Left kidney (tissue), 2 donors: Measurements from ENCODE around the gene WWOX. TPM values are rescaled to one million over a fixed set of nuclear protein-coding genes. Genes with fewer than 3 reads are reported as not detected.
"Not testable (repeated sequence)": the region's sequence is repeated elsewhere in the genome, so short reads cannot be mapped to it uniquely, and the experiment has no call there.

Experiments
- DNase-seq: peaks from one replicate; pipeline ENCODE4 v3.0.0-alpha.2; 2013
- polyA plus RNA-seq: library from polyadenylated mRNA; unstranded; fragments of 120-200 nt; gene quantifications from one replicate; pipeline ENCODE4 v1.2.1, GENCODE V29; 2013; ENCODE audit not compliant: insufficient read length

WWOX gene
- polyA plus RNA-seq, 1 donor = 34.1 TPM

DNA sequence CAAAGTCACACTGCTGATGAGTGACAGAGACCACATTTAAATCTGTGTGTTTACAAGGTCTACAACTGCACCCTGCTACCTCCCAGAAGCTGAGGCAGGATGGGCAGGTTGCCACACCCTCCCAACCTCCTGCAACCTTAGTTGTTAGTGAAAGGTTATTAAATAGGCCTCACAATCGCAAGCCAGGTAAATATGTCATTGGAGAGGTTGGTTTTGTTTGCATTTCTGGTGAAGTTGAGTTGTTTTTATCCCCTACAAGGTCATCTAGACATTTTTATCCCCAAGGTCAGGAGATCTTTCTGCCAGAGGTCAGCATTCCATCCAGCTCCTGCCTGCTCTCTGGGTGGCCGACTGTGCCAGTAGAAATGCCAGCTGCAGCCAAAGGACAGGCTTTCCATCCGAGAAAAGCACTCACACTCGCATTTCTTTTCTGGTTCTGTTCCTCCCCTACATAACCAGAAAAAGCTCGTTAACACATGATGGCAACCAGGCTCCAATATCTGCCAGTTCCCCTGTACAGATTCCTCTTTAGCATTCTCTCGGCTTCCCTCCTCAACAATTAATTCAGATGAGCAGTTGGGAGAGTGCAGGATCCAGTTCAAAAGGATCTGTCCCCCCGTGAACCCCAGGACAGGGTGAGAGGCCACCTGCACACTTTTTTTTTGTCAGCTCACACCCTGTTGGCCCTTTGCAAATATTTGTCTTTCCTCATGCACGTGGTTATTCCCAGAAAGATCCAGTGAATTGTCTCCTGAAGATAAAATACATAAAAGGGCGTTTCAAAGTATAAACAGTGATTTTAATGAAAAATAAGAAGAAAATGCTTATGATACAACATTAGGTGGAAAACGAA lies 938.3 kb downstream of the WWOX start:
- no peak for DNase-seq

DNA sequence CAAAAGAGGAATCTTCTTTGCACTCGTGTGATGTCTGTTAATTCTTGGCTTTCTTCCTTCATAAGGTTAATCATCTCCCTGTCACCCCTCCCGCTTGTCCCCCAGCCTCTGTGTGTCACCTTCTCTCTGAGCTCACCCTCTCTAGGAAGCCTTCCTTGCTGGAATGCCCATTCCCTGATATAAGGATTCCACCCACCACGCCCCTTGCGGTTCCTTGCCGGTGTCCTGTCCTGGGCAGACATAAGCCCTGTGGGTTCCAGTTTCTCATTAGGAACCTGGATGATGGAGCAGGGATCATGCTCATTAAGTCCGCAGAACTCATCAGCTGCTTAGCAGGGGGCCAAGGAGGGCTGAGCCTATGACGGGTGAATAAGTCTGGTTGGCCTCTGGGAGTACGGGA lies 941.8 kb downstream of the WWOX start:
- DNase-seq = no peak

GRCh38 chr16:79042141-79042540 lies 942.7 kb downstream of the WWOX start:
- no peak for DNase-seq

GRCh38 chr16:79042886-79043285 lies 943.4 kb downstream of the WWOX start:
- no peak for DNase-seq

- DNase-seq = no peak
These were observed 945.7 kb downstream of the WWOX start for GRCh38 chr16:79045191-79045590.

- no peak for DNase-seq
These were observed 947.9 kb downstream of the WWOX start for GRCh38 chr16:79047337-79047736.

GRCh38 chr16:79049040-79049439 lies 949.6 kb downstream of the WWOX start:
- no peak for DNase-seq

DNA sequence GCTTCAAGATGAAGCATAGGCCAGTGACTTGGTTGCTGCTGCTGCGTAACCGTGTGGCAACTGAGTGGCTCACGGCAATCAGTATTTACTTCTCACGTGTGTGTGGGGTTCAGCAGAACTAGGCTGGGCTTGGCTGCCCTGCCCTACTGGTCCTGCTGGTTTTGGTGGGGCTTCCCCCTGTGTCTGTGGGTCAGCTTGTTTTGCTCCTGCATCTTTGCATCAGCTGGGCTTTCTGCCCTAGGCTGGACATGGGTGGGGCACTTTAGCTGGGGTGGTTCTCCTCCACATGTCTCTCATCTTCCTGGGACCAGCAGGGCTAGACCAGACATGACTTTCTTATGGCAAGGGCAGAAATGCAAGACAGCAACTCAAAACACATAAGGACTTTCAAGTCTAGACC lies 950.6 kb downstream of the WWOX start:
- DNase-seq = no peak

GRCh38 chr16:79051313-79051712 lies 951.9 kb downstream of the WWOX start:
- DNase-seq = no peak

DNA sequence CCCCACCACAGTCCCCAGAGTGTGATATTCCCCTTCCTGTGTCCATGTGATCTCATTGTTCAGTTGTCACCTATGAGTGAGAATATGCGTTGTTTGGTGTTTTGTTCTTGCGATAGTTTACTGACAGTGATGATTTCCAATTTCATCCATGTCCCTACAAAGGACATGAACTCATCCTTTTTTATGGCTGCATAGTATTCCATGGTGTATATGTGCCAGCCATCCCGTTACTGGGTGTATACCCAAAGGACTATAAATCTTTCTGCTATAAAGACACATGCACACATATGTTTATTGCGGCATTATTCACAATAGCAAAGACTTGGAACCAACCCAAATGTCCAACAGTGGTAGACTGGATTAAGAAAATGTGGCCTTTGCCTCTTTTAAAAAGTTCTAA lies 952.7 kb downstream of the WWOX start:
- not testable (repeated sequence) for DNase-seq

- DNase-seq = no peak
These were observed 954.1 kb downstream of the WWOX start for GRCh38 chr16:79053577-79053976.

GRCh38 chr16:79054211-79054984 lies 954.9 kb downstream of the WWOX start:
- no peak for DNase-seq

GRCh38 chr16:79055251-79055970 lies 956.0 kb downstream of the WWOX start:
- DNase-seq = no peak

DNA sequence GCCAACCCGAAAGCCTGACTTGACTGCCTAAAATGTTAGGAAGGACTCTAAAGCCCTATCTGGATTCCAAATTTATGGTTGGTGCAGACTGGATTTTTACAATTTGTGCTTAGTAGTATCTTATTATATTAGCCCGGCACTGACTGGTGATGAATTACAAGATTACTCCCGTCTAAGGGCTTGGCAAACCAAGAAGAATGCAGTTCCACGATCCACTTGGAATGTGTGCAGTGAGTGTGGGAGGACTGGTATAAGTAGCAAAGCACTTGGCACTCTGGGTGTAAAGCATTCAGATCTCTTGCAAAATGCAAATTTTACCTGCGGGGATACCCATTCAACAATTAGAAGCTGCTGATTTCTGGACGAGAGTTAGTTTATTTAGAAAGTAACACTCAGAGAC lies 961.7 kb downstream of the WWOX start:
- no peak for DNase-seq

DNA sequence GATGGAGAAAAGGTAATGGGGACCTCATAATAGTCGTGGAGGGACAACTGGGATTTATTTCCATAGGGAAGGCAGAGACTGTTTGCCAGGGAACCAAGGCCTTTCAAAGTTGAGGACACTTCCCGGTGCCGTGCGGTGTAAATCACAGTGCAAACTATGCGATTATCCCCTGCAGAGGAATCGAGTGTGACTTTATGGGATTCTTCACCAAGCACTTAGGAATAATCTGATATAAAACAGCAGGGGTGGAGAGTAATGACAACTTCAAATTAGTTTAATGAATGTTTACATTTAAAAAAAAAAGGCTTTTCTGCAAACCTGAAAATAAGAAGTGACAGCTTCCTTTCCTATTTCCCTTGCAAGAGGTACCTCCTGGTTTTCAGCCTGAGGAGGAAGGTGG lies 962.9 kb downstream of the WWOX start:
- no peak for DNase-seq

GRCh38 chr16:79062821-79063220 lies 963.4 kb downstream of the WWOX start:
- DNase-seq = no peak

DNA sequence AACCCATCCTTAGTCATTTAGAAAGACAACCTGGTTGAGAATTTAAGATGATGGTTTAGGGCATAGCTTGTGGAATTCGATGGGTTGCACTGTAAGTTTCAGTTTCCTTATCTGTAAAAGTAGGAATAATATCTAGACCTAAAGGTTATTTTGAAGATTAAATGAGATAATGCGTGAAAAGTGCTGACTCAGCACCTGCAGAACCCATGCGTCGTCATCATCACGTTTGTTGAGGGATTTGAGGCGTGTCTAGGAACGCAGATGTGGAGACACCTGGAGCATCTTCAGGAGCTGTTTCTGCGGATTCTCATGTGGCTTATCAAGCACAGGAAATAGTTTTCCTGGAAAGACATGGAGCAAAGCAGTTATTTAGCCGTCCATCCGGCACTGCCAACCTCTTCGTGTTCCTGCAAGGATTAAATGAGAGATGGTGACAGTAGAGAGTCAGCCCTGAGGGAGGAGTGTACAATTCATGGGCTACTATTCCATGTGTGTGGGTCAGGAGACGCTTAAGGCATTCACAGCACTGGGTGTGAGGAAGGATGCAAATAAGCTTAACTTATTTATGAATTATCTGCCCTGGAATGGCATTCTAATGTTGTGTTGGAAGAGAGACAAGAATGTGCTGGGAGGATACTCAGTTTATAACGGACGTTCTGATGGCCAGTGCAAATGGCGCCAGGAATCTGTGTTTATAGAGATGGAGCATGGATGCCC lies 965.0 kb downstream of the WWOX start:
- DNase-seq = no peak

- DNase-seq = no peak
These were observed 967.1 kb downstream of the WWOX start for GRCh38 chr16:79066561-79066960.

GRCh38 chr16:79067600-79067999 lies 968.1 kb downstream of the WWOX start:
- no peak for DNase-seq

DNA sequence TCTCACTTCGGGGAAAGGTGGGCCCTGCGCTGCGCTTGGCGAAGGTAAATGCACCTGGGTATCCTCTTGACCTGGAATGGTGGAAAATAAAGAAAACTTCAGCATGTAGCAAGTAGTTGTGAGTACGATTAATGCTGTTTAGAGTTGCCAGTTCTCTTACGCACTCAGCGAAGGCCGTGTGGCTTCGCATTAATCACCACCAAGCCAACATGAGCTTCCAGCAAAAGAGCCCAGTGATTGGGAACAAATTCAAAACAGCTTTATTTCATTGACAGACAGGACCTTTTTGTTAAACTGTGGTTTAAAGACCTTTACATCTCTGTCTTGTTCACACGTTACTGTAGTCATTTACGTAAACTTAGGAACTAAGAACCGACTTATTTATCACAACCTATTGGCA lies 969.7 kb downstream of the WWOX start:
- DNase-seq = no peak

GRCh38 chr16:79069633-79070032 lies 970.2 kb downstream of the WWOX start:
- no peak for DNase-seq

DNA sequence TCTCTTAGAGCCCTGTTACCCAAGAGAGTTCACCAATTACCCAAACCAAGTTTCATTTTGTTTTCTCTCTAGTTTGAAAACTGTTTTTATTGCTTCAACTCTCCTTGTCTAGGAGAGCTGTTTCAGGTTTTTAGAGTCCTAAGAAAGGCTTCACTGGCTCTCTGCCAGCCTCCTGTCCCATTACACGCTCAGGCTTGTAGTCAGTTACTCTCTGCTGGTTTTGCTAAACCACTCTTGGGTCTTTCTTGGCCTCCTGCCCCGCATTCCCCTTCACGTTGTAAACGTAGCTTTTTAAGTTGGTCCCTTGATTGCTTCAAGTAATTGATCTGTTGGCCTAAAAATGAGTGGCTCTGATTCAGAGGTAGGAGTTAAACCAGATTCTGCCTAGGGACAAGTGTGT lies 972.0 kb downstream of the WWOX start:
- DNase-seq = peak; percentile 57
